Thymus (tissue), 11 donors: ENCODE data around the gene CDC27. TPM values are rescaled to one million over a fixed set of nuclear protein-coding genes. Genes with fewer than 3 reads are reported as not detected.
"Not testable (repeated sequence)": the region's sequence is repeated elsewhere in the genome, so short reads cannot be mapped to it uniquely, and the experiment has no call there.

Experiments used
- DNase-seq, 9 donors: peaks; one replicate each; pipeline ENCODE4 v3.0.0-alpha.2; 2013; ENCODE audit warnings: low spot score in 9 of 9, low read depth in 6 of 9, missing footprints in 1 of 9
- H3K27ac ChIP-seq, 2 donors: one replicate each; pipeline ENCODE4 v1.5.1; 2013; ENCODE audit warnings: control low read depth in 1 of 2, low read depth in 1 of 2, low read length in 1 of 2, mild to moderate bottlenecking in 1 of 2, moderate library complexity in 1 of 2
- H3K27me3 ChIP-seq, 2 donors: one replicate each; pipeline ENCODE4 v1.5.1; 2013; ENCODE audit warnings: low read length in 1 of 2; ENCODE audit not compliant: control insufficient read depth in 2 of 2, insufficient read depth in 1 of 2
- H3K36me3 ChIP-seq, 2 donors: one replicate each; pipeline ENCODE4 v1.5.1; 2013; ENCODE audit warnings: low read length in 1 of 2, mild to moderate bottlenecking in 1 of 2, moderate library complexity in 1 of 2; ENCODE audit not compliant: control insufficient read depth in 2 of 2, insufficient read depth in 2 of 2
- H3K4me1 ChIP-seq, 2 donors: one replicate each; pipeline ENCODE4 v1.5.1; 2013; ENCODE audit warnings: low read length in 2 of 2; ENCODE audit not compliant: control insufficient read depth in 2 of 2, insufficient read depth in 2 of 2
- H3K4me3 ChIP-seq, 2 donors: one replicate each; pipeline ENCODE4 v1.5.1; 2013; ENCODE audit warnings: low read length in 2 of 2, control low read depth in 1 of 2, mild to moderate bottlenecking in 1 of 2
- H3K9me3 ChIP-seq, 2 donors: one replicate each; pipeline ENCODE4 v1.5.1; 2013; ENCODE audit warnings: low read length in 1 of 2, mild to moderate bottlenecking in 1 of 2; ENCODE audit not compliant: control insufficient read depth in 2 of 2, insufficient read depth in 1 of 2
- WGBS: extraction: QIAGEN DNeasy Blood & Tissue Kit; methylation state at CpG from one replicate; pipeline ENCODE4 v1.1.7; 2013; 5-methylcytosine and 5-hydroxymethylcytosine counted together
- polyA plus RNA-seq: library from polyadenylated mRNA; stranded (reverse); fragments of 200-250 nt; gene quantifications from one replicate; pipeline ENCODE4 v1.2.3, GENCODE V29; 2013
- total RNA-seq: library from RNA; stranded (reverse); fragments of 120-200 nt; gene quantifications from one replicate; pipeline ENCODE4 v1.2.4, GENCODE V29; 2013
- donor health status: healthy.

The CDC27 gene
- total and polyA plus RNA-seq, 2 donors, result 21.1 to 52.2 TPM

- Histone ChIP-seq H3K4me3 (no peak overlapping the region), H3K27me3 (no peaks in the 10 kb centered on the region), H3K4me1 (no peaks in the 10 kb centered on the region), H3K9me3 (no peaks in the 10 kb centered on the region), H3K36me3 (peaks cover 24 to 51% of the 10 kb centered on the region in 2 donors), H3K27ac (no peak overlapping the region)
- WGBS, result 98% methylated on average over 1 of the region's 1 CpG
- DNase-seq, result no peak
Observed at GRCh38 chr17:47135235-47135634, 53.9 kb downstream of the CDC27 start.

DNA sequence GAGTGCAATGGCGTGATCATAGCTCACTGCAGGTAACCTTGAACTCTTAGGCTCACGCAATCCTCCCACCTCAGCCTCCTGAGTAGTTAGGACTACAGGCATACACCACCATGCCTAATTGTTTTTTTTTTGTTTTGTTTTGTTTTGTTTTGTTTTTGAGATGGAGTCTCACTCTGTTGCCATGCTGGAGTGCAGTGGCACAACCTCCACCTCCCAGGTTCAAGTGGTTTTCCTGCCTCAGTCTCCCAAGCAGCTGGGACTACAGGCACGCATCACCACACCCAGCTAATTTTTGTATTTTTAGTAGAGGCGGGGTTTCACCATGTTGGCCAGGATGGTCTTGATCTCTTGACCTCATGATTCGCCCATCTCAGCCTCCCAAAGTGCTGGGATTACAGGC is 54.7 kb downstream of the CDC27 start:
- H3K4me3 ChIP-seq, H3K9me3 ChIP-seq, H3K27me3 ChIP-seq, DNase-seq, H3K27ac ChIP-seq, H3K4me1 ChIP-seq: not testable (repeated sequence)
- peaks cover 21 to 45% of the 10 kb centered on the region in 2 donors for H3K36me3 ChIP-seq
- WGBS, result 86% methylated on average over 5 of the region's 5 CpGs

DNA sequence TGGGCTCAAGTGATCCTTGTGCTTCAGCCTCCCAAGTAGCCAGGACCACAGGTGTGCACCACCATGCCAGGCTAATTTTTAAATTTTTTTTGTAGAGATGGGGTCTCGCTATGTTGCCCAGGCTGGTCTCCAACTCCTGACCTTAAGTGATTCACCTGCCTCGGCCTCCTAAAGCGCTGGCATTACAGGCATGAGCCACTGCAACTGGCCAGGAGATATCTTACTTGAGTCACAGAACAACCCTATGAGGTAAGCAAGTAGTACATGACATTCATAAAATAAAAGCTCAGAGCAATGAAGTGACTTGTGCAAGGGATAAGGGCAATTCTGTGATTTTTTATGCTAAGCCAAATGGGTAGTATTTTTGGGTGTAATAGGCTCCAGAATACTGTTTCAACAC is 57.3 kb downstream of the CDC27 start:
- Histone ChIP-seq H3K4me1 (no peaks in the 10 kb centered on the region), H3K27ac (no peak overlapping the region), H3K4me3 (no peak overlapping the region), H3K27me3 (no peaks in the 10 kb centered on the region), H3K9me3 (no peaks in the 10 kb centered on the region), H3K36me3 (peaks cover 22 to 45% of the 10 kb centered on the region in 2 donors)
- 99% methylated on average over 3 of the region's 3 CpGs for WGBS
- no peak for DNase-seq

- peaks cover 26 to 74% of the 10 kb centered on the region in 2 donors for H3K36me3 ChIP-seq
- not testable (repeated sequence) for H3K27ac ChIP-seq, H3K27me3 ChIP-seq, H3K4me1 ChIP-seq, DNase-seq, H3K4me3 ChIP-seq, H3K9me3 ChIP-seq
- 97% methylated on average over 3 of the region's 3 CpGs for WGBS
Observed at GRCh38 chr17:47126835-47127234, 62.3 kb downstream of the CDC27 start.

DNA sequence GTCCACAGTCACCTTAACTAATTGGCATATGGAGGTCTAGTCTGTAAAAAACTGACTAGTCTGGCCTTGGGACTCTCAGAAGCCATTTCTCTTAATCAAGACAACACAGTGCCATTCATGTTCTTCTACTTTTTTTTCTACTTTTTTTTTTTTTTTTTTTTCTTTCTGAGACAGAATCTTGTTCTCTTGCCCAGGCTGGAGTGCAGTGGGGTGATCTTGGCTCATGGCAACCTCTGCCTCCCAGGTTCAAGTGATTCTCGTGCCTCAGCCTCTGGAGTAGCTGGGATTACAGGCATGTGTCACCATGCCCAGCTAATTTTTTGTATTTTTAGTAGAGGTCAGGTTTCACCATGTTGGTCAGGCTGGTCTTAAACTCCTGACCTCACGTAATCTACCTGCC is 65.8 kb downstream of the CDC27 start:
- not testable (repeated sequence) for H3K27me3 ChIP-seq, DNase-seq, H3K27ac ChIP-seq, H3K9me3 ChIP-seq, H3K4me3 ChIP-seq, H3K4me1 ChIP-seq
- H3K36me3 ChIP-seq, result peaks cover 25 to 79% of the 10 kb centered on the region in 2 donors
- 97% methylated on average over 2 of the region's 2 CpGs for WGBS

- DNase-seq, result no peak
- Histone ChIP-seq H3K27me3 (no peaks in the 10 kb centered on the region), H3K36me3 (peaks cover 9 to 56% of the 10 kb centered on the region in 2 donors), H3K4me1 (no peaks in the 10 kb centered on the region), H3K9me3 (no peaks in the 10 kb centered on the region), H3K4me3 (no peak overlapping the region), H3K27ac (no peak overlapping the region)
- 97% methylated on average over 5 of the region's 5 CpGs for WGBS
Observed at GRCh38 chr17:47120521-47121095, 68.5 kb downstream of the CDC27 start.

GRCh38 chr17:47119746-47120520 is 69.2 kb downstream of the CDC27 start:
- Histone ChIP-seq H3K36me3 (peaks cover 7 to 51% of the 10 kb centered on the region in 2 donors), H3K27ac (no peak overlapping the region), H3K4me3 (no peak overlapping the region), H3K27me3 (no peaks in the 10 kb centered on the region), H3K9me3 (no peaks in the 10 kb centered on the region), H3K4me1 (no peaks in the 10 kb centered on the region)
- WGBS, result 96% methylated on average over 2 of the region's 2 CpGs
- DNase-seq, result no peak

- Histone ChIP-seq H3K27me3 (no peaks in the 10 kb centered on the region), H3K27ac (no peak overlapping the region), H3K4me1 (no peaks in the 10 kb centered on the region), H3K9me3 (no peaks in the 10 kb centered on the region), H3K4me3 (no peak overlapping the region), H3K36me3 (peaks cover 4 to 32% of the 10 kb centered on the region in 2 donors)
- DNase-seq, result no peak
- WGBS, result 96% methylated on average over 3 of the region's 3 CpGs
Observed at GRCh38 chr17:47117386-47117785, 71.7 kb downstream of the CDC27 start.

- H3K4me1 ChIP-seq, result no peaks in the 10 kb centered on the region
- H3K27me3 ChIP-seq, result no peaks in the 10 kb centered on the region
- no peak overlapping the region for H3K4me3 ChIP-seq
- no peaks in the 10 kb centered on the region for H3K36me3 ChIP-seq
- no peaks in the 10 kb centered on the region for H3K9me3 ChIP-seq
- WGBS, result 96% methylated on average over 7 of the region's 7 CpGs
- H3K27ac ChIP-seq, result no peak overlapping the region
- DNase-seq, result no peak
Observed at GRCh38 chr17:47106130-47106529, 83.0 kb downstream of the CDC27 start.
